HEK293 (cell line): ENCODE data around the gene PALB2.

Experiments used
- AEBP2 ChIP-seq: fragments of 450-650 bp; formaldehyde crosslinking; IDR thresholded peaks from 2 replicates; pipeline ENCODE4 v1.5.1; 2016; ENCODE audit warnings: missing biosample characterization, missing genetic modification characterization, borderline replicate concordance
- HOXC10 ChIP-seq: sonication (generic); formaldehyde crosslinking; IDR thresholded peaks from 2 replicates; pipeline ENCODE4 v1.8.1; 2023; ENCODE audit warnings: mild to moderate bottlenecking, missing genetic modification reagents
- KLF17 ChIP-seq: fragments of 450-650 bp; formaldehyde crosslinking; IDR thresholded peaks from 2 replicates; pipeline ENCODE4 v1.5.1; 2016; ENCODE audit warnings: missing biosample characterization, missing genetic modification characterization
- KLF8 ChIP-seq: fragments of 450-650 bp; formaldehyde crosslinking; IDR thresholded peaks from 2 replicates; pipeline ENCODE4 v1.5.1; 2016; ENCODE audit warnings: missing biosample characterization, missing genetic modification characterization
- OSR2 ChIP-seq: fragments of 450-650 bp; formaldehyde crosslinking; IDR thresholded peaks from 2 replicates; pipeline ENCODE4 v1.5.1; 2016; ENCODE audit warnings: missing biosample characterization, missing genetic modification characterization
- SALL2 ChIP-seq: fragments of 450-650 bp; formaldehyde crosslinking; IDR thresholded peaks from 2 replicates; pipeline ENCODE4 v1.5.0; 2017; ENCODE audit warnings: missing biosample characterization, mild to moderate bottlenecking, missing genetic modification characterization, borderline replicate concordance
- SP2 ChIP-seq: fragments of 450-650 bp; formaldehyde crosslinking; IDR thresholded peaks from 2 replicates; pipeline ENCODE4 v1.5.1; 2016; ENCODE audit warnings: missing biosample characterization, missing genetic modification characterization
- SP3 ChIP-seq: fragments of 450-650 bp; formaldehyde crosslinking; IDR thresholded peaks from 2 replicates; pipeline ENCODE4 v1.5.1; 2016; ENCODE audit warnings: missing biosample characterization, missing genetic modification characterization
- TSHZ1 ChIP-seq: fragments of 450-650 bp; formaldehyde crosslinking; IDR thresholded peaks from 2 replicates; pipeline ENCODE4 v1.5.1; 2016; ENCODE audit warnings: missing biosample characterization, missing genetic modification characterization, borderline replicate concordance
- ZBTB20 ChIP-seq: fragments of 450-650 bp; formaldehyde crosslinking; IDR thresholded peaks from 2 replicates; pipeline ENCODE4 v1.5.1; 2016; ENCODE audit warnings: missing biosample characterization, missing genetic modification characterization
- ZFP41 ChIP-seq: fragments of 450-650 bp; formaldehyde crosslinking; IDR thresholded peaks from 2 replicates; pipeline ENCODE4 v1.5.1; 2016; ENCODE audit warnings: missing biosample characterization, missing genetic modification characterization, borderline replicate concordance
- ZNF121 ChIP-seq: fragments of 450-650 bp; formaldehyde crosslinking; IDR thresholded peaks from 2 replicates; pipeline ENCODE4 v1.5.1; 2016; ENCODE audit warnings: missing biosample characterization, missing genetic modification characterization
- ZNF146 ChIP-seq: fragments of 450-650 bp; formaldehyde crosslinking; IDR thresholded peaks from 2 replicates; pipeline ENCODE4 v1.5.1; 2016; ENCODE audit warnings: missing biosample characterization, missing genetic modification characterization
- ZNF274 ChIP-seq, 2 experiments: fragments of 200-500 bp in 1 of 2; fragments of 450-650 bp in 1 of 2; sonication (Bioruptor generic) in 1 of 2; formaldehyde crosslinking in 1 of 2; IDR thresholded peaks; 2 replicates each; pipeline versions ENCODE4 v1.5.1 to v1.6.1; 2014 to 2016; ENCODE audit warnings: borderline replicate concordance in 1 of 2, inconsistent platforms in 1 of 2, low read length in 1 of 2, missing biosample characterization in 1 of 2, missing genetic modification characterization in 1 of 2
- ZNF292 ChIP-seq: fragments of 450-650 bp; formaldehyde crosslinking; IDR thresholded peaks from 2 replicates; pipeline ENCODE4 v1.5.1; 2016; ENCODE audit warnings: low read depth, missing biosample characterization, missing genetic modification characterization, borderline replicate concordance
- ZNF555 ChIP-seq: fragments of 450-650 bp; formaldehyde crosslinking; conservative IDR thresholded peaks from 2 replicates; pipeline ENCODE4 v1.5.1; 2017; ENCODE audit warnings: missing biosample characterization, mild to moderate bottlenecking, missing genetic modification characterization, inconsistent platforms
- ZNF629 ChIP-seq: fragments of 450-650 bp; formaldehyde crosslinking; IDR thresholded peaks from 2 replicates; pipeline ENCODE4 v1.5.1; 2017; ENCODE audit warnings: missing biosample characterization, missing genetic modification characterization
- ZNF677 ChIP-seq: fragments of 450-650 bp; IDR thresholded peaks from 2 replicates; pipeline ENCODE4 v1.5.0; 2018; ENCODE audit warnings: missing biosample characterization, mild to moderate bottlenecking, missing genetic modification characterization, moderate library complexity
- ZNF701 ChIP-seq: fragments of 450-650 bp; formaldehyde crosslinking; IDR thresholded peaks from 2 replicates; pipeline ENCODE4 v1.5.1; 2016; ENCODE audit warnings: missing biosample characterization, missing genetic modification characterization
- ZNF707 ChIP-seq: fragments of 450-650 bp; formaldehyde crosslinking; IDR thresholded peaks from 2 replicates; pipeline ENCODE4 v1.5.1; 2016; ENCODE audit warnings: missing biosample characterization, missing genetic modification characterization
- ZNF76 ChIP-seq: fragments of 450-650 bp; formaldehyde crosslinking; IDR thresholded peaks from 2 replicates; pipeline ENCODE4; 2016; ENCODE audit warnings: low read depth, missing biosample characterization, missing genetic modification characterization, borderline replicate concordance
- ZNF785 ChIP-seq: fragments of 450-650 bp; formaldehyde crosslinking; IDR thresholded peaks from 2 replicates; pipeline ENCODE4 v1.5.1; 2016; ENCODE audit warnings: missing biosample characterization, missing genetic modification characterization
- TF ChIP-seq, protein P1 (sequence below): fragments of 450-650 bp; IDR thresholded peaks from 2 replicates; pipeline ENCODE4 v1.5.1; 2018; ENCODE audit warnings: missing biosample characterization, mild to moderate bottlenecking, missing genetic modification characterization
- TF ChIP-seq, protein P2 (sequence below): fragments of 450-650 bp; formaldehyde crosslinking; IDR thresholded peaks from 2 replicates; pipeline ENCODE4; 2016; ENCODE audit warnings: missing biosample characterization, missing genetic modification characterization
- TF ChIP-seq, protein P3 (sequence below): fragments of 450-650 bp; formaldehyde crosslinking; optimal IDR thresholded peaks from 2 replicates; pipeline ENCODE3; 2016; ENCODE audit warnings: missing biosample characterization, mild to moderate bottlenecking, missing genetic modification characterization
- TF ChIP-seq, protein P4 (sequence below): fragments of 450-650 bp; formaldehyde crosslinking; IDR thresholded peaks from 2 replicates; pipeline ENCODE4 v1.5.1; 2016; ENCODE audit warnings: missing biosample characterization, missing genetic modification characterization

Gene PALB2

DNA sequence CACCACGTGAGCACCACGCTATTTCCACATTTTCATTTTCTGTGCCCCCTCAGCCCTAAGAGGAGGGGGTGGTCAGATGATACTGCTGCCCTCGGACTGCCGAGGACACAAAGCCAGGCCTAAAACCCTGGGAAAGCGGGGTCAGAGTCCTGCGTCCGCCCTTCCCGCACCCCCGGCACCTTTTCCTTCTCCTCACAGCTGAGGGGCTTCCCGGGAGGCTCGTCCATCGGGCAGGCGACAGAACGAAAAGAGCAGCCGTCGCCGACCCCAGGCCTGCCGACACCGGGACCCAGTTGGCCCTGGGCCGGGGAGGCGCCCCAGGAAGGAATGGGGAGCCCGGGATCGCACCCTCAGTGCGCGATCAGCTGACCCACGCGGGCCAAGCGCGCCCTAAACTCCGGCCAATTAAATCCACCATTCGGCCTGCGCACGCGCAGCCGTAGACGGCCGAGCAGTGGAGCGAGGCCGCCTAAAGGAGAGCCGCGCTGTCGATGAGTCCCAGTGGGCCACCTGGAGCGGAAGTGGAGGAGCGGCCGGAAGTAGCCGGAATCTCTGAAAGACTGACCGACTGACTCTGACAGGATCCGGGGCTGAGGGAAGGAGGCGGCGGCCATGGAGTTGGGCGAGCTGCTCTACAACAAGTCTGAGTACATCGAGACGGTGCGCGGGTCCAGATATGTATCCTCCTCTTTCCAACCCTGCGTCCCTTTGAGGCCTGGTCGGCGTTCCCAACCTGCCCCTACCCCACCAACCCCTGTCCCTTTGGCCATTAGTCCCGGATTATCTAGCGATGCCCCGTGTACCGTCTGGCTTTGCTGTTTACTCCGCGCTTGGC, at the start of gene PALB2, which contains the start of gene DCTN5 (continued):
- peak; percentile 23; the same call in 1 of the 2 replicates for TF ChIP-seq SP3 (tag by site-specific recombination)
- TF ChIP-seq, protein P1, sequence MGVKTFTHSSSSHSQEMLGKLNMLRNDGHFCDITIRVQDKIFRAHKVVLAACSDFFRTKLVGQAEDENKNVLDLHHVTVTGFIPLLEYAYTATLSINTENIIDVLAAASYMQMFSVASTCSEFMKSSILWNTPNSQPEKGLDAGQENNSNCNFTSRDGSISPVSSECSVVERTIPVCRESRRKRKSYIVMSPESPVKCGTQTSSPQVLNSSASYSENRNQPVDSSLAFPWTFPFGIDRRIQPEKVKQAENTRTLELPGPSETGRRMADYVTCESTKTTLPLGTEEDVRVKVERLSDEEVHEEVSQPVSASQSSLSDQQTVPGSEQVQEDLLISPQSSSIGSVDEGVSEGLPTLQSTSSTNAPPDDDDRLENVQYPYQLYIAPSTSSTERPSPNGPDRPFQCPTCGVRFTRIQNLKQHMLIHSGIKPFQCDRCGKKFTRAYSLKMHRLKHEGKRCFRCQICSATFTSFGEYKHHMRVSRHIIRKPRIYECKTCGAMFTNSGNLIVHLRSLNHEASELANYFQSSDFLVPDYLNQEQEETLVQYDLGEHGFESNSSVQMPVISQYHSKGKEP (tag by site-specific recombination) = no peak
- TF ChIP-seq ZNF555 (tag by site-specific recombination) = no peak
- TF ChIP-seq ZNF701 (tag by site-specific recombination) = no peak
- TF ChIP-seq OSR2 = no peak; the same call in 1 of the 2 replicates
- TF ChIP-seq, protein P2, sequence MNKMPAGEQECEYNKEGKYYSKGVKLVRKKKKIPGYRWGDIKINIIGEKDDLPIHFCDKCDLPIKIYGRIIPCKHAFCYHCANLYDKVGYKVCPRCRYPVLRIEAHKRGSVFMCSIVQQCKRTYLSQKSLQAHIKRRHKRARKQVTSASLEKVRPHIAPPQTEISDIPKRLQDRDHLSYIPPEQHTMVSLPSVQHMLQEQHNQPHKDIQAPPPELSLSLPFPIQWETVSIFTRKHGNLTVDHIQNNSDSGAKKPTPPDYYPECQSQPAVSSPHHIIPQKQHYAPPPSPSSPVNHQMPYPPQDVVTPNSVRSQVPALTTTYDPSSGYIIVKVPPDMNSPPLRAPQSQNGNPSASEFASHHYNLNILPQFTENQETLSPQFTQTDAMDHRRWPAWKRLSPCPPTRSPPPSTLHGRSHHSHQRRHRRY = no peak
- TF ChIP-seq, protein P3, sequence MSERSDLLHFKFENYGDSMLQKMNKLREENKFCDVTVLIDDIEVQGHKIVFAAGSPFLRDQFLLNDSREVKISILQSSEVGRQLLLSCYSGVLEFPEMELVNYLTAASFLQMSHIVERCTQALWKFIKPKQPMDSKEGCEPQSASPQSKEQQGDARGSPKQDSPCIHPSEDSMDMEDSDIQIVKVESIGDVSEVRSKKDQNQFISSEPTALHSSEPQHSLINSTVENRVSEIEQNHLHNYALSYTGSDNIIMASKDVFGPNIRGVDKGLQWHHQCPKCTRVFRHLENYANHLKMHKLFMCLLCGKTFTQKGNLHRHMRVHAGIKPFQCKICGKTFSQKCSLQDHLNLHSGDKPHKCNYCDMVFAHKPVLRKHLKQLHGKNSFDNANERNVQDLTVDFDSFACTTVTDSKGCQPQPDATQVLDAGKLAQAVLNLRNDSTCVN = peak; percentile 91
- TF ChIP-seq ZNF707 (tag by site-specific recombination) = no peak
- TF ChIP-seq ZNF76 (tag by site-specific recombination) = peak; percentile 83
- no peak for TF ChIP-seq ZNF677 (tag by site-specific recombination)
- TF ChIP-seq ZNF785 (tag by site-specific recombination) = no peak
- peak; percentile 80 for TF ChIP-seq SP2 (tag by site-specific recombination)
- TF ChIP-seq AEBP2 = no peak
- no peak for TF ChIP-seq ZNF121
- TF ChIP-seq ZFP41 (tag by site-specific recombination) = no peak
- TF ChIP-seq TSHZ1 (tag by site-specific recombination) = no peak
- TF ChIP-seq KLF17 (tag by site-specific recombination) = peak; percentile 65; the same call in 1 of the 2 replicates
- no peak for TF ChIP-seq ZNF274 (IDR thresholded peaks at IDR 0.05; ENCODE audit: low read length)
- TF ChIP-seq ZNF274 (tag by site-specific recombination; IDR thresholded peaks at IDR 0.05; ENCODE audit: borderline replicate concordance) = no peak
- peak; percentile 85 for TF ChIP-seq ZBTB20 (tag by site-specific recombination)
- TF ChIP-seq KLF8 = peak; percentile 44; the same call in 1 of the 2 replicates
- 0 out of 2 replicates have a peak, but pooled peaks have one; percentile 81 for TF ChIP-seq HOXC10
- no peak for TF ChIP-seq SALL2 (tag by site-specific recombination)
- TF ChIP-seq, protein P4, sequence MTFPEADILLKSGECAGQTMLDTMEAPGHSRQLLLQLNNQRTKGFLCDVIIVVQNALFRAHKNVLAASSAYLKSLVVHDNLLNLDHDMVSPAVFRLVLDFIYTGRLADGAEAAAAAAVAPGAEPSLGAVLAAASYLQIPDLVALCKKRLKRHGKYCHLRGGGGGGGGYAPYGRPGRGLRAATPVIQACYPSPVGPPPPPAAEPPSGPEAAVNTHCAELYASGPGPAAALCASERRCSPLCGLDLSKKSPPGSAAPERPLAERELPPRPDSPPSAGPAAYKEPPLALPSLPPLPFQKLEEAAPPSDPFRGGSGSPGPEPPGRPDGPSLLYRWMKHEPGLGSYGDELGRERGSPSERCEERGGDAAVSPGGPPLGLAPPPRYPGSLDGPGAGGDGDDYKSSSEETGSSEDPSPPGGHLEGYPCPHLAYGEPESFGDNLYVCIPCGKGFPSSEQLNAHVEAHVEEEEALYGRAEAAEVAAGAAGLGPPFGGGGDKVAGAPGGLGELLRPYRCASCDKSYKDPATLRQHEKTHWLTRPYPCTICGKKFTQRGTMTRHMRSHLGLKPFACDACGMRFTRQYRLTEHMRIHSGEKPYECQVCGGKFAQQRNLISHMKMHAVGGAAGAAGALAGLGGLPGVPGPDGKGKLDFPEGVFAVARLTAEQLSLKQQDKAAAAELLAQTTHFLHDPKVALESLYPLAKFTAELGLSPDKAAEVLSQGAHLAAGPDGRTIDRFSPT (tag by site-specific recombination) = no peak
- TF ChIP-seq ZNF629 (tag by site-specific recombination) = peak; percentile 81
- no peak for TF ChIP-seq ZNF146
- 0 out of 2 replicates have a peak, but pooled peaks have one; percentile 18 for TF ChIP-seq ZNF292 (tag by site-specific recombination)
- TF ChIP-seq, all 188 proteins: peak for 41
